COLO668 (cell line): ENCODE results near the gene FAM170B.

Experiments
- DNase-seq: peaks from one replicate; lab custom pipeline; 2025; ENCODE audit not compliant: unreplicated experiment; lab: John Stamatoyannopoulos, UW

FAM170B gene

GRCh38 chr10:49128854-49129253 is 5.0 kb downstream of the FAM170B start:
- no peak for DNase-seq

GRCh38 chr10:49123981-49124950 is 9.6 kb downstream of the FAM170B start:
- DNase-seq: no peak

DNA sequence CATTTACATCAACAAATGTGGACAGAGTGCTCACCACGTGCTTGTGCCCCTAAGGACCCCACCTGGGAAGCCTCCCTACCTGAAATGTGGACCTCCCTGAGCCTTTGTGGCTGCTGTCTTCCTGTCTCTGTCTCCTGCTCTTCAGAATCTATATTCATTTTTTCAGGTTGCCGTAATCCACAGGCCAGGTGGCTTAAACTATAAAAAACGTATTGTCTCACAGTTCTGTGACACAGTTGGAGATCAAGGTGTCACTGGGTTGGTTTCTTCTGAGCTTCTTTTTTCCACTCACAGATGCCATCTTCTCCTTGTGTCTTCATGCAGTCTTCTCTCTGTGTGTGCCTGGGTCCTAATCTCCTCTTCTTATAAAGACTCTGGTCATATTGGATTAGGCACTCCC is 12.9 kb downstream of the FAM170B start:
- no peak for DNase-seq

GRCh38 chr10:49119746-49120145 is 14.1 kb downstream of the FAM170B start:
- no peak for DNase-seq

DNA sequence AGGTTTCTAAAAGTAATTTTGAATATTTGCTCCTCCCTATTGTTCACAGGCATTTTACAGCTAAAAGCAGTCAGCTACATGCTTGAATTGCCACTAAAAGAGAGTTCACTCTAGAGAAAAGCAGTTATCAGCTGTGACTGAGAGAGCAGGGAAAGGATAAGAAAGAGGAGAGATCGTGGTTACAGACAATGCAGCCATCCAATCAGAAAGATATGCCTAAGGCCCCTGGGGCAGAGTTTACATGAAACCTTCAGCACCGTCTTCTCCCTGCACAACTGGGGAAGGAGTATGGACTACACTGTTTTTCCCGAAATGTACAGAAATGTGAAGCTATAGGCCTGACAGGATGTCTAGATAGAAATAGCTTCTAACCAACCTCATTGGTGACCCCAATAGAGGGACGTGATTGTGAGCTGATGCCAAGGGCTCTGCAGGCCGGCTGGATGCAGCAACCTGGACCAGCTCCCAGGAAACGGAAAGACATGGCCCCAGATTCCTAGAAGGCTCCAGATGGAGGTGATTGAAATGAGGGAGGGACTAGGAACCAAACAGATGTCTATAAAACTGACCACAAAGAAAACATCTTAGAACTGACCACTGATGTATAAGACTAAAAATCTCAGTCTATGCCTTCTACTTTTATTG is 15.3 kb downstream of the FAM170B start:
- DNase-seq: no peak

DNA sequence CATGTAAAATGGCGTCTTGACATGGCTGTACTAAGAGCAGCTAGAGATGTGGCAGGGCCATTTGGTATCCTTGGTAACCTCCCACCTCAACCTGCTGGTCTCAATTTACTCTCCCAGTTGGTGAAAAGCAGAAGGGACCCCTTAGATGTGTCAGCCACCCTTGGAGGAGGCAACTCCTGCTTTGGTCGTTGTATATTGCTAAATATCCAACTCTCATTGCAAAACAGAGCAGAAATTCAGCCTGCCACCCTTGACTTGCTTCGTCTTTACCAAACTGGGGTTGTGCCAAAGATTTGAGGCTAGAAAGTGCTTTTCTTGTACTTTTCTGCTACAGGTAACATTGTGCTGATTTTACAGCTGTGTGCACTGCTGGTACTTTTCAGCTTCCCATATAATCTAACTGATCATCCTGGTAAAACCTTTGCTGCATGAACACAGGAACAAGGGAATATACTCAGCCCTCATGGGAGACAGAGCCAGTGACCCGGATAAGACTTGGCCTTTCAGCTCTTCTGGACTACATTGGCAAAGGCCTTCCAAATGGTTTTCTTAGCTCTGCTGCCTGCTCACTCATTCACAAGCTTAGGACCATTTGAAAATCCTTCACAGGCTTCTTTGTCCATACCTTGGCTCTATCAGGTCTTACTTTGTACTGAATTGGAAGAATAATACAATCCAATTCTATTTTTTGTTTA is 16.3 kb downstream of the FAM170B start:
- no peak for DNase-seq

DNA sequence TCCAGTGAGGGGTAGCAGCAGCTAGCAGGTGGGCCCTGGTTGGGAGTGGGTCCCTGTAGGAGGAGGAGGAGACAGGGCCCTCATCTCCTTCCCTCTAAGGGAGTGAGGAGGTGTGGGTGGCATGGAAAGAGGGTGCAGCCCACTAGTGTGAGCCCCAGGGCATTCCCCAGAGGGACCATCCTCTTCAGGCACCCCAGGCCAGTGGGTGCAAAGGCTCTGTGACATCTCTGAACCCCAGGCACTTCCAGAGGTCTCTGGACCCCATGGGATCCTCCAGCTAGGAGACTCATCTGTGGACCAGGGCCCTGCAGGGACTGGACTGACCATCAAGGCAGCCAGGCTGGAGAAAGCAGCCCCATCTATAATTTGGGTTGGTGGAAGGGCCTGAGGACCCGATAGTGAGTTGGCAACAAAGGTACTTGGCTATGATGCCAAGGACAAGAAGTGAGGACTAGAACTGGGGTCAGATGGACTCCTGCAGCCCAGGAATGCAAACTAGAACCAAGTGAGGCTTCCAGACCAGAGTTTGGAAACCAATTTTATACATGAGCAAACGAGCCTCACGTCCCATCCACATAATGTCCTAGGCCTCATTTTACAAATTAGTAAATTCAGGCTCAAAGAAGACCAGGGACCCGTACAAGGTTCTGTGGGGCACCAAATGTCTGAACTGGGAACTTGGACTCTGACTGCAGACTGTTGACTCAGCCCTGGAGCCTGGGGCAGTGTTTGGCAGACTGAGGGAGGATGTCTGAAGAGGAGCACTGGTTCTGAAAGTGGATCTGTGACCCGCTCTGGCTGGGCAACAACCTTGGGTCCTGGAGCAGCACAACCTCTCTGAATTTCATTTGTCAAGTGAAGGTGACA is 17.1 kb downstream of the FAM170B start:
- DNase-seq: no peak

- no peak for DNase-seq
Measured at GRCh38 chr10:49115796-49116508, 17.9 kb downstream of the FAM170B start.

DNA sequence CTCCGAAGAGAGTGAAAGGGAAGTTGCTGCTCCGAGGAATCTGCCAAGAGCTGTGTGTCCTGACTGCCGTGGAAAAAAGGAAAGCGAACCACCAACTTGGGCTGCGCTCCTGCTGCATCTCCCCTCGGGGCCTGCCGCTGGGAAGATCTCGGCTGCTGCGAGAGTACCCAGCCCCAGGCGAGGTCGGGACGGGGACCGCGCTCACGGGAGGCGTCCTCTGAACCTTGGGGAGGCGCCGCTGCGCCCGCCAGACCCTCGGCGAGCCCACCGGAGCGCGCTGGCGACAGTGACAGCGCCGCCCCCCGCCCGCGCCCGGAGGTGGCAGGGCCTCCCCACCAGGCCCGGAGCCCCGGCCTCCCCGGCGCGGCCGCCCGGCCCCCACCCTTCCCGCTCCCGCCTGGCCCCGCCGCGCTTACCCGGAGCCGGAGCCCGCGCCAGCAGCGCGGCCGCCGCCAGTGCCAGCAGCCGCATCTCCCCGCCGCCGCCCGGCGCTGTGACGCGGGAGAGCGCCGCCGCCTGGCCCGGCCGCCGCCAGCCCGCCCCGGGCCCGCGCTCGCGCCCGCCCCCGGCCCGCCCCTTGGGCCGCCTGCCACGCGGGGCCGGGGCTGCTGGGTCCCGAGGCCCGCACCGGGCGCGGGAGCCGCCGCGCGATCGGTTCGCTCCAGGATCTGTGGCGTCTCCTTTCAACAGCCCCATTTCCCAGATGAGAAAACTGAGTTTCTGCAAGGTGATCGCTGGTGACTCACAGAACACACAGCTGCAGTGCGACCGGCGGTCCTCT is 18.6 kb downstream of the FAM170B start, which contains the start of gene VSTM4:
Gene VSTM4, minus strand, starts transcription at position 508 of the 781 bp plus-strand sequence. Its CDS starts 37 bp downstream, at position 471.
- no peak for DNase-seq

DNA sequence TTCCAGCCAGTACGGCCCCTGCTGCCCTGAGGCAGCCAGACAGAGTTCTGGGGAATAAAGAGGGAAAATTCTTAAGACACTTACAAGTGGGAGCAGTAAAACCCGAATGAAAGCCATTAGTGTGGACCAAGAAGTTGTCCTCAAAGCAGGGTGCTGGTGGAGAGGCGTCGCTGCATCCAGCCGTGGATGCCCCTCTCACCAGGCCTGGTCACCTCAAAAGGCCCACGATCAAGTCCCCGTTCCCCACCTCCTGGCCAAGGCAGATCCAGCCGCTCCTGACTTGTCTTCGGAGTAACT is 19.2 kb downstream of the FAM170B start:
- no peak for DNase-seq

DNA sequence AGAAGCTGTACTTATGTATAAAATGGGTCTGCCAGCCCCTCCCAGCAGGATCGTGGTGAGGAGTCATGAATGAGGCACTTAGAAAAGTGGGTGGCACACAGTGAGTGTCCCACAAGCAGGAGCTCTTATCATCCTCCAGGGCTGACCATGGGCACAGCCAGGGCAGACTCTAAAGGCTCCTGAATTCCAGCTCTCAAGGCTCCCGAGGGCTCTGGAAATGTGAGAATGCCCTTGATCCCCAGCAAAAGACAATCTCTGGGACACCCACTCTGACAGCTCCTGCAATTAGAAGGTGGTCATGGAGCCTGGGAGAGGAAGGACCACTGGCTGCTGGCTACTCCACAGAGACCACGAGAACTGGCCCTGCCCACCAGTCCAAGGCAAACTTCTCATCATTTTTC is 20.1 kb downstream of the FAM170B start:
- no peak for DNase-seq

DNA sequence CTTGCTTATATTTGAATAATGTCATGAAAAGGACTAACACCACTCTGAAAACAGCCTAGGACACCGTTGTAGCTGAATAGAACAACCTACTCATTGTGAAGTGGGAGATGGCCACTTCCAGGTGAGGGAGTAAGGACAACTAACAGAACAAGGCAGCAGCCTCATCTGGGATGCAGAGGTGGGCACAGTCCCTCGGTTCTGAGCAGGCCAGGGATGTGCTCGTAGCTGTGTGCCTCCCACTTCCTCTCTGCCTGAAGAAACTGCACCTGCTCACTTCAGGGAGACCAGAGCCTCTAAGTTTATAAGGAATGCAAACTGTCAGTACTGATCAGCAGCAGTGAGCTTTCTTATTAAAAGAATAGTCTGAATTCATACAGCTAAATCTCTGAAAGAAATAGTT is 21.0 kb downstream of the FAM170B start:
- no peak for DNase-seq

- DNase-seq: no peak
Measured at GRCh38 chr10:49112098-49112497, 21.7 kb downstream of the FAM170B start.

GRCh38 chr10:49111320-49111698 is 22.5 kb downstream of the FAM170B start:
- no peak for DNase-seq

DNA sequence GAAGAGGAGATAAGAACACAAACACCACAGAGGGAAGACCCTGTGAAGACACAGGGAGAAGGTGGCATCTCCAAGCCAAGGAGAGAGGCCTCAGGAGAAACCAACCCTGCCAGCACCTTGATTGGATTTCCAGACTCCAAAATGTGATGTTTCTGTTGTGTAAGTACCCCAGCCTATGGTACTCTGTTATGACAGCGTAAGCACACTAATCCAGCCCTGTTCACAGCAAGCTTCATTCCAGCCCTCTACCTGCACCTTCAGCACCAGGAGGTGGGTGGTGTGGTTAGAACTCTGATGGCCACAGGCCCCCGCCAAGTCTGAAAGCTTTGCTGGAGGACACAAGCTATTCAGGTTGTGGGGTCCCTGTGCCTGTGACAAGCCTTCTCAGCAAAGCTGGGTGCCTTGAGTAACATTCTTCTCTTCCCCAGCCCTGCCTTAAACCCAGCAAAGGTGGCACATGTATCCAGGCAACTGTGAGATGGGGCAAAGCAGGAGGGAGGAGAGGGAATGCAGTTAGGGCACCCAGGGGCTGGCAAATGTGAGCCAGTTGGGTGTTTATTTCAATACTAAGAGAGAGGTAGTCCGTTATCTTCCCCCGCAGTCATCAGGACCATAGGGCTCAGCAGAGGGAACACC is 23.0 kb downstream of the FAM170B start:
- DNase-seq: no peak

- no peak for DNase-seq
Measured at GRCh38 chr10:49109669-49110340, 24.0 kb downstream of the FAM170B start.

DNA sequence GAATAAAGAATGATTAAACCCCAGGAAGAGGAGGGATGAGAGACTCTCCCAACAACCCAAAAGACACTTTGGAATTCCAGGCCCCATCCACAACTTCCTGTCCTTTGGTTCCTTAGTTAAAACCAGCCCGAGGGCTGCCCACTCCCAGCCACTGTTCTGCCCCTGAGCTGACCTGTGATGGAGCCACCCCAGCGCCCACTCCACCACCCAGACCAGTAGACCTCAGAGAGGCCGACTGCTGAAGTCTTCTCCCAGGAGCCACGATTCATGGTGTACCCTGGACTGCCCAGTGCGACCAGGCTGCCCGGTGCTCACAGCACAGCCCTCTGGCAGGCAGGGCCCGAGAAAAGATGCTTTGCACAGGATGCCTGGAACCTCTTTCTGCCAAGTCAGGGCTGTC is 25.2 kb downstream of the FAM170B start:
- no peak for DNase-seq

GRCh38 chr10:49107887-49108267 is 25.9 kb downstream of the FAM170B start:
- no peak for DNase-seq
